Spleen (tissue), 7 donors: ENCODE measurements around the gene TMEM219.

Source experiments
- CTCF ChIP-seq, 11 experiments: fragments of 200-600 bp in 7 of 11; fragments of 450-650 bp in 4 of 11; sonication (generic) in 4 of 11; IDR thresholded peaks in 8 of 11; conservative IDR thresholded peaks in 3 of 11; 1 replicate in 7 of 11; 2 replicates in 4 of 11; pipeline versions ENCODE4 v1.4.0 to v1.8.0; 2016 to 2021; ENCODE audit warnings: antibody characterized with exemption in 11 of 11, inconsistent platforms in 4 of 11, mild to moderate bottlenecking in 1 of 11
- POLR2AphosphoS5 ChIP-seq, 3 donors: sonication (generic); formaldehyde crosslinking; IDR thresholded peaks; one replicate each; pipeline ENCODE4 v1.5.1; 2017; ENCODE audit warnings: antibody characterized with exemption in 3 of 3
- donor health status: DM: no; HTN: no; CAD: no; lungs with moderate emphysema.
- donor health status: DM: no; HTN: no; CAD: no.
- donor health status: DM: no; HTN: no; CAD: no.

- TF ChIP-seq CTCF (IDR thresholded peaks at IDR 0.05 in 8 of 11, conservative IDR thresholded peaks at IDR 0.05 in 3 of 11) (no peak), POLR2AphosphoS5 (IDR thresholded peaks at IDR 0.05) (no peak)
Observed at GRCh38 chr16:29913514-29913913, 48.4 kb upstream of the TMEM219 start.
